NCI-H2171 (cell line): ENCODE results near the gene INPP5A.

Source experiments
- DNase-seq: peaks from one replicate; lab custom pipeline; 2025; lab: John Stamatoyannopoulos, UW

INPP5A gene

GRCh38 chr10:132612571-132613504, 75.3 kb downstream of the INPP5A start:
- DNase-seq = no peak

GRCh38 chr10:132613566-132614348, 76.2 kb downstream of the INPP5A start:
- DNase-seq = no peak

GRCh38 chr10:132614431-132615340, 77.1 kb downstream of the INPP5A start:
- no peak for DNase-seq

- no peak for DNase-seq
Observed at GRCh38 chr10:132615341-132616169, 78.0 kb downstream of the INPP5A start.

GRCh38 chr10:132616170-132616995, 78.8 kb downstream of the INPP5A start:
- DNase-seq = no peak

- DNase-seq = no peak
Observed at GRCh38 chr10:132616996-132617736, 79.6 kb downstream of the INPP5A start.

GRCh38 chr10:132617737-132618052, 80.1 kb downstream of the INPP5A start:
- no peak for DNase-seq

- DNase-seq = no peak
Observed at GRCh38 chr10:132618158-132618919, 80.8 kb downstream of the INPP5A start.

- DNase-seq = no peak
Observed at GRCh38 chr10:132619927-132620326, 82.3 kb downstream of the INPP5A start.

GRCh38 chr10:132624061-132624846, 86.7 kb downstream of the INPP5A start:
- no peak for DNase-seq

GRCh38 chr10:132624847-132625471, 87.4 kb downstream of the INPP5A start:
- no peak for DNase-seq

GRCh38 chr10:132626019-132626760, 88.6 kb downstream of the INPP5A start:
- no peak for DNase-seq

GRCh38 chr10:132626761-132627665, 89.4 kb downstream of the INPP5A start:
- DNase-seq = no peak

- no peak for DNase-seq
Observed at GRCh38 chr10:132627666-132628531, 90.3 kb downstream of the INPP5A start.
